ENCODE data around the gene RGS9.
A peak's percentile ranks its signal among the peaks of the same experiment; 100 is the strongest.
"Not testable (repeated sequence)": the region's sequence is repeated elsewhere in the genome, so short reads cannot be mapped to it uniquely, and the experiment has no call there.

Gene RGS9
- long read RNA-seq, donor 1, transcript RGS9-212 (3 exons, 2,736 nt): major isoform, 7 of 8 reads
- long read RNA-seq, donor 1, partial matches to known transcripts: 0 of 8 reads
- long read RNA-seq, donor 1, other reads (novel, unspliced or antisense): 0 of 8 reads
- long read RNA-seq, donor 2, partial matches to known transcripts: 0 of 2 reads
- long read RNA-seq, donor 2, other reads (novel, unspliced or antisense): 0 of 2 reads
- long read RNA-seq, donor 3, partial matches to known transcripts: 0 of 5 reads
- long read RNA-seq, donor 3, other reads (novel, unspliced or antisense): 0 of 5 reads
- long read RNA-seq, donor 4, partial matches to known transcripts: 0 of 4 reads
- long read RNA-seq, donor 4, other reads (novel, unspliced or antisense): 0 of 4 reads
- long read RNA-seq, donor 5, partial matches to known transcripts: 0 of 2 reads
- long read RNA-seq, donor 5, other reads (novel, unspliced or antisense): 0 of 2 reads
- long read RNA-seq, donor 6, partial matches to known transcripts: 5 of 10 reads
- long read RNA-seq, donor 6, other reads (novel, unspliced or antisense): 0 of 10 reads
- long read RNA-seq, donor 7: 0 reads
- long read RNA-seq, donor 8, partial matches to known transcripts: 0 of 5 reads
- long read RNA-seq, donor 8, other reads (novel, unspliced or antisense): 0 of 5 reads

DNA sequence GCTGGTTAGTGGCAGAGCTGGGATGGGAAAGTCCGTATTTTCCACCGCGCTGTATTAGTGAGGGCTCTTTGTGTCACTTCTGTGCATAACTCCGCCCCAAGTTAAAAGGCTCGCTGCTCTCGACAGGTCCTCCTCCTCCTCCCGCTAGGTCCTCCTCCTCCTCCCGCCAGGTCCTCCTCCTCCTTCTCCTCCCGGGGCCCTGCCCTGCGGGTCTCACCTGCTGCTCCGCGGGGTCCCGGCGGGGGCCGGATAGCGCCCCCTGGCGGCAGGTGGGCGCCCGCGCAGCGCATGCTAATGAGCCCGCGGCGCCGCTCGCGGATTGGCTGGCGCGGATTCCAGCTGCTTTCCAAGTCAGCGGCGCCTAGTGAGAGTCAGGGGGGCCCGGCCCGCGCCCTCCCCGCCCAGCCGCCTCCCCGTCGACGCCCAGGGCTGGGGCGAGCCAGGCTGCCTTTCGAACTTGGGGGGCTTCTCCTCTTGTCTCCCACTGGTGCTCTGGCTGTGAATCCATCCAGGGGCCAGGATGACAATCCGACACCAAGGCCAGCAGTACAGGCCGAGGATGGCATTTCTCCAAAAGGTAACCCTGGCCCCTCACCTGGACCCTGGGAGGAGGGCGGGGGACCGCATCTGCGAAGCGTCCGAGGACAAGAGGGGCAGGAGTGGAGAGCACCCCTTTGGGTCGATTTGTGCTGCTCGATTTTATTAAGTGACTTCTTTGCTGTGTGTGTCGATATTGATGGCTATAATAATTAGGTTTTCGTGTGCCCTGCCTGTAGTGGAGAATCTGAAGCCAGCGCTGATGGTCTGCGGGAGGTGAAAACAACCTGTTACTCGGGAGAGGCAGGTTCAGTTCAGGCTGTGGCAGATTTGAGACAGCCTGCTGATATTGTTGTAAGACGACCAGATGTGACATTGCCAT, at the start of gene RGS9:
TSS of gene RGS9 (plus strand) at position 350 of the 919 bp plus-strand sequence. CDS start at position 521, 171 bp downstream.
- peak; percentile 86 for DNase-seq

DNA sequence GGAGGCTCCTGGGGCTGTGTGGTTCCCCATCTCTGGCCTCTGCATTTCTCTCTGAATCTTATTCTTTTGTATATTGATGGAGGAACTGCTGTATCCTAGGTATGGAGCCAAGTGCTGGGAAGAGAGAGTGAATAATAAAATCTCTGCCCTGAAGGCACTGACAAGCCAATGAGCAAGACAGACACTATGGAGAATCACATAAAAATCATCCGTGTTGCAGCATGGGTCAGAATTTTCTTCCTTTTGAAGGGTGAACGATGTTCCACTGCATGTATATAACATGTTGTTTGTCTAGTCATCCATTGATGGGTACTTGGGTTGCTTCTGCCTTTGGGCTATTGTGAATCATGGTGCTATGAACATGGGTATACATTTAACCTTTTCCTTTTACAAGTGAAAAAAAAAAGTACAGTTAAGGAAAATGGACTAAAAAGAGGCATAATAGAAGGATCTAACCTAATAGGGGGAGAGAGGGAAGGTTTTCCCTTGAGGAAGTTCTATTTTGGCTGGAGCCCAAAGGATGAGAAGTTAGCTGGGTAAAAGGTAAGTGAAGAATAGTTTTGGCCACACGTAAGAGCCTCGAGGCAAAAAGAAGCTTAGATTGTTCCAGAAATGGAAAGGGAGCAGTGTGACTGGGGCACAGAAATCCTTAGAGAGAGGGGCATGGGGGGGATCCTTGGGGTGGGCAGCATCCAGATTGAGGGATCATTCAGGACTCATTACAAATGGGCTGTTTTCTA, 48.4 kb upstream of the RGS9 start:
- DNase-seq: no peak

DNA sequence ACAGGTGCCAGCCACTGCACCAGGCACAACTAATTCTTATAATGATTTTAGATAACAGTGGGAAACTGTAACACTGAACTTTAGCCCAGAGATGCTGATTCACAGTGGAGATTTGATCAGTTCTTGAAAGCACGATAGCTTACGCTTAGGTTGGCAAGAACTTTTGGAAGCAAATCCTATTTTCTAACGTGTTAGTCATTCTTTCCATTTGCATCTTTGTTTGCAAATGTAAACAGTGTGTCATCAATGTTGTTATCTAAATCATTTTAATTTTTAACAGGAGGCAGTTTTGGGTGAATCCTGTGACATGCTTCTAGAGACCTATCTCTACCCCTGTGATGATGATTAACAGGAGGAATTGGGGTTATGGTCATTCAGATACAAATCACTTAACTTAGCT, 44.9 kb upstream of the RGS9 start:
- no peak for DNase-seq

DNA sequence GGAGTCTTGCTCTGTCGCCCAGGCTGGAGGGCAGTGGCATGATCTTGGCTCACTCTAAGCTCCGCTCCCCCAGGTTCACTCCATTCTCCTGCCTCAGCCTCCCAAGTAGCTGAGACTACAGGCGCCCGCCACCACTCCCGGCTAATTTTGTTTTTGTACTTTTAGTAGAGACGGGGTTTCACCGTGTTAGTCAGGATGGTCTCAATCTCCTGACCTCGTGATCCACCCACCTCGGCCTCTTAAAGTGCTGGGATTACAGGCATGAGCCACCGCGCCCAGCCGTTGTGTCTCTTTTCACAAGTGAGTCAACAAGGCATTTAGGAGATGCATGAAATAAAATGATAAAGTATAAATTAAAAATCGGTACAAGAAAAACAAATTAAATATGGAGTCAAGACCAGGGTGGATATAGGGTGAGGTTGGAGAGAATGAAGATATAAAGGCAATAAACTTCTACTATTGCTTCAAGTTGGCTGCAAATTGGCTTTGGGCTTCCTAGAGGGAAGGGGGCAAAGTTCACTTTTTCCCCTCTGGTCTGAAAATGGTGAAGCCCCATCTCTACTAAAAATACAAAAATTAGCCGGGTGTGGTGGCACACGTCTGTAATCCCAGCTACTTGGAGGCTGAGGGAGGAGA, 44.3 kb upstream of the RGS9 start:
- not testable (repeated sequence) for DNase-seq

DNA sequence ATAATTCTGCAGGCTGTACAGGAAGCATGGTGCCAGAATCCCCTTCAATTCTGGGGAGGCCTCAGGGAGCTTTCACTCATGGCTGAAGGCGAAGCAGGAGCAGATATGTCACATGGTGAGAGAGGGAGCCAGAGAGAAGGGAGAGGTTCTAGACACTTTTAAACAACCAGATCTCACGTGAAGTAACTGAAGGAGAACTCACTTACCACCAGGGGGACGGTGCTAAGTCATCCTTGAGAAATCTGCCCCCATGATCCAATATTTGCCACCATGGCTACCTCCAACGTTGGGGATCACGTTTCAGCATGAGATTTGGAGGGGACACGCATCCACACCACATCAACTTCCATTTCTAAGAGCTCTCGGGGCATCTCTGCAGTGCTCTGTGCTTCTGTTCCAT, 43.2 kb upstream of the RGS9 start:
- no peak for DNase-seq

DNA sequence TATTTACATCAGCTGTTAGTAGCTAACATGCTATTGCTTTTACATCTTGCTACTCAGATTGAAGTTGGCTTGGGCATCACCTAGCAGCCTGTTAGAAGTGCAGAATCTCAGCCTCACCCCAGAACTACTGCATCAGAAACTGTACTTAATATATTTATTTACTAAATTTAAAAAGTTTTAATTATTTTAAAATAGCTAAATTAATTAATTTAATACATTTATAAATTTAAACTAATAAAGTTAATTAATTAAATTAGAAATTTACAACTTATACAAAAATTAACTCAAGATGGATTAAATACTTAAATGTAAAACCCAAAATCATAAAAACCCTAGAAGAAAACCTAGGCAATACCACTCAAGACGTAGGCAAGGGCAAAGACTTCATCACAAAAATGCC, 41.7 kb upstream of the RGS9 start:
- DNase-seq: no peak

DNA sequence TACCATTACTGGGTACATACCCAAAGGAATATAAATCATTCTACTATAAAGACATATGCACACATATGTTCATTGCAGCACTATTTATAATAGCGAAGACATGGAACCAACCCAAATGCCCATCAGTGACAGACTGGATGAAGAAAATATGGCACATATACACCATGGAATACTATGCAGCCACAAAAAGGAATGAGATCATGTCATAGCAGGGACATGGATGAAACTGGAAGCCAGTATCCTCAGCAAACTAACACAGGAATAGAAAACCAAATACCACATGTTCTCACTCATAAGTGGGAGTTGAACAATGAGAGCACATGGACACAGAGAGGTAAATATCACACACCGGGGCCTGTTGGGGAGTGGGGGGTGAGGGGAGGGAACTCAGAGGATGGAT, 40.8 kb upstream of the RGS9 start:
- not testable (repeated sequence) for DNase-seq

DNA sequence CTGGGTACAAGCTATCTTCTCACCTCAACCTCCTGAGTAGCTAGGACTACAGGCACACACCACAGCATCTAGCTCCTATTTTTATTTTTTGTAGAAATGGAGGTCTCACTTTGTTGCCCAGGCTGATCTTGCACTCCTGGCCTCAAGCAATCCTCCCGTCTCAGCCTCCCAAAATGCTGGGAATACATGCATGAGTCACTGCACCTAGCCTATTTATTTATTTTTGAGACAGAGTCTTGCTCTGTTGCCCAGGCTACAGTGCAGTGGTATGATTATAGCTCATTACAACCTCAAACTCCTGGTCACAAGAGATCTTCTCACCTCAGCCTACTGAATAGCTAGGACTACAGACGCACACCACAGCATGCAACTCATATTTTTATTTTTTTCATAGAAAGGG, 40.1 kb upstream of the RGS9 start:
- DNase-seq: no peak

DNA sequence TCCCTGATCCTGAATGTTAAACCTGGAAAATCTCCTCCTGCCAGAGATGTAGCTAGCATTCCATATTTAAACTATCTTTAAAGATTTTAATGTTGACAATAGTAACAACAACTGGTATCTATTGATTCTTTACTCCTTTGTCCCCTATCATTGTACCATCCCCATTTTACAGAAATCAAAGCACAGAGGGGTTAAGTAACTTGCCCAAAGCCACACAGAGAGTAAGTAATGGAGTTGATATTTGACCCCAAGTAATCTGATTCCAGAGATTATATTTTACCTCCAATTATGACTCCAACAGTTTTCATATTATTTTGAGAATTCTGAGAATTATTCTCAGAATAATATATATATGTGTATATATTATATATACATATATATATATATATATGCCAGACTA, 37.7 kb upstream of the RGS9 start:
- DNase-seq: no peak

DNA sequence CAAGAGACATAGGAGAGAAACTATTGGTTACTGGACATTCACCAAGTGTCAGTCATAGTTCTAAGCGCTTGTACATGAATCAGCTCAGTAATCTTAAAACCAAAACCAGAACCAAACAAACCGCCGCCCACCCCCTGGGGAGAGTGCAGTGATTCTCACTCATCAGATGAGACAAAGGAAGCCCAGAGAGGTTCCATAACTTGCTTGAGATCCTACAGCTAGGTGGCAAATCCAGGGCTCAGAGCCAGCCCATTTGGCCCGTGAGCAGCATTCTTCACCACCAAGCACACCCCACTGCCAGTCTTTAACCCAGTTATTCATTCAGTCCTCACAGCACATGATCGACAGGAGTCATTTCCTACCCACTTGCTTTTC, 37.2 kb upstream of the RGS9 start:
- no peak for DNase-seq

DNA sequence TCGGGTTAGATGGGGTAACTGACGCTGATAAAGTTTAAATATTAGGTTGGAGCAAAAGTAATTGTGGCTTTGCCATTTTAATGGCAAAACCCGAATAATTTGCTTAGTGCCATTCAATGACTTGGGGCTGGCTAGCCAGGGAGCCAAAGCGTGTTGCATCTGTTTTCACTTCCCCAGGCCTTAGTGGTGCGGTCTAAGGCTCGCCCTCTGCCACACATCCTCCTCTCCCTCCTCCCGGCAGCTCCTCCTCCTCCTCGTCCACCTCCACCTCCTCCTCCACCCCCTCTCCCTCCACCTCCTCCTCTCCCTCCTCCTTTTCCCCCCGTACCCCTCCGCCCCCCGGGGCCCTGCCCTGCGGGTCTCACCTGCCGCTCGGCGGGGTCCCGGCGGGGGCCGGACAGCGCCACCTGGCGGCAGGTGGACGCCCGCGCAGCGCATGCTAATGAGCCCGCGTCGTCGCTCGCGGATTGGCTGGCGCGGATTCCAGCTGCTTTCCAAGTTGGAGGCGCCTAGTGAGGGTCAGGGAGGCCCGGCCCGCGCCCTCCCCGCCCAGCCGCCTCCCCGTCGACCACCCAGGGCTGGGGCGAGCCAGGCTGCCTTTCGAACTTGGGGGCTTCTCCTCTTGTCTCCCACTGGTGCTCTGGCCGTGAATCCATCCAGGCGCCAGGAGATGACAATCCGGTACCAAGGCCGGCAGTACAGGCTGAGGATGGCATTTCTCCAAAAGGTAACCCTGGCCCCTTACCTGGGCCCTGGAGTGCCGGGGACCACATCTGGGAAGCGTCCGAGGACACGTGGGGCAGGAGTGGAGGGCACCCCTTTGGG, 36.6 kb upstream of the RGS9 start:
- peak; percentile 79 for DNase-seq

DNA sequence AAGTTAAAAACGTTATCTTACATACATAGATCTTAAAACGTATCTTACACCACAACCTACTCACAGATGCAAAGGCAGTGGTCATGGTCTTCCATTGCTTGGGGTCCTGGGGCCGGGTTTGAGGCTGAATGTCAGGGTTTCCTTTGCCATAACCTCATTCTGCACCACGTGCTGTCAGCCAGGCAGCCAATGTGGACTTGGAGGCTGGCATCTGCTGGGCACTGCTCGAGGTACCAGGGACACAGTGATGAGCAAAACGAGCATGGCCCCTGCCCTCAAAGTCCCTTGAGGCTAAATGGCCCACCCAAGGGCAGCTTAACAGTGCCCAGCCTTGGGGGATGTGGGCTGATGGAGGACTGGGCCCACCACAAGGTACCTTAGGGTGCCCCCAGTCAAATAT, 35.8 kb upstream of the RGS9 start:
- no peak for DNase-seq

DNA sequence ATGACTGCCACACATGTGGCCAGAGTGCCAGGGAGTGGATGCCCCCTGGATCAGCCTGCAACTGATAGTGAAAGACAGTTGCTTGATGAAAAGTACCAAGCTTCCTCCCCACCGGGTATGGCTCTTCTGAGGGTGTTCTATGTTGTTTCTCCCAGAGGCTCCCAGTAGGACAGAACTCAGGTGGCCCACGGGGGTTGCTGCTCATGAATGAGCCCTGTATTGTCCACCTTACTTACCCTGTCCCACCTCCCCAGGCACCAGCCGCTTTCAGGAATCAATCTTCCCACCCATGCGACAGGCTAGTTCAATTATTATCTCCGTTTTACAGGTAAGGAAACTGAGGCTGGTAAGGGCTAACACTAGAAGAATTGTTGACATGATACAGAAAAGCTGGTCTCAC, 34.9 kb upstream of the RGS9 start:
- no peak for DNase-seq

DNA sequence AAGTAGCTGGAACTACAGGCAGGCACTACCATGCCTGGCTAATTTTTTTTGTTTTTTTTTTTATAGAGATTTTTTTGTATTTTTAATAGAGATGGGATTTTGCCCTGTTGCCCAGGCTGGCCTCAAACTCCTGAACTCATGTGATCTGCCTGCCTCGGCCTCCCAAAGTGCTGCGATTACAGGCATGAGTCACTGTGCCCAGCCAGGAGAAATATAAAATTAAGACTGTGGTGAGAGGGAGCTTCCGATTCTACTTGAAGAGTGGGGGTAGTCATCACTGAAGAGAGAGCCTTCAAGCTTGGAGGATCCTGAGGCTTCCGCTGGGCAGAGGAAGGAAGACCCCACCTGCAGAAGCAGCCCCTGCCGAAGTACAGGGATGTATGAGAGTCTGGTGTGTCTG, 34.4 kb upstream of the RGS9 start:
- DNase-seq: no peak

DNA sequence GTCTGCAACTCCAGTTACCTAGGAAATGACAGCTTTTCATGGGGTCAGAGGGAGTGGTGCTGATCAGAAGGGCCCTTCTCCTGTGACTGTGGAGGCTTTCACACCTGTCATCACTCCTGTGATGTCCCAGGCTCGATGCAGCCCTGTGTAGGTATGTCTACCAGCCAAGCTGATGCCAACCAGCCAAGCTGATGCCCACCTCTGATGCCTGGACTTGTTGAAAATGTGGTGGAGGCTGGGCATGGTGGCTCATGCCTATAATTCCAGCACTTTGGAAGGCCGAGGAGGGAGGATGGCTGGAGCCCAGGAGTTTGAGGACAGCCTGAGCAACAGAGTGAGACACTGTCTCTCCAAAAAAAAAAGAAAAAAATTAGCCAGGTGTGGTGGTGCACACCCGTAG, 33.7 kb upstream of the RGS9 start:
- no peak for DNase-seq

DNA sequence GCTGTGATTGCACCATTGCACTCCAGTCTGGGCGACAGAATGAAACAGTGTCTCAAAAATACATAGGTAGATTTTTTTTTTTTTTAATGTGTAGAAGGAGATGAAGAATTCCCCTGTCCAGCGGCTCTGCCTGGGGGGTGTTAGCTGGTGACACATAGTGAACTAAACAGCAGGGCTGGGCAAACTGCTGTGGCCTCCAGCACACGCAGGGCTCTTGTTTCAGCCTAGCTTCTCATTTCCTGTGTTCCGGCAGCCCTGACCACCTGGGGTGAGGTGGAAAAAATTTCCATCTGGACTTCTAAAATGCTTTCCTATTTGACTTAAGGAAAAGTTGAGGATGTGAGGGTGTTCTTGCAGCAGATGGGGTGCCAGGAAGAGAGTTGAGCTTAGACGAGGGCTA, 33.3 kb upstream of the RGS9 start:
- no peak for DNase-seq

DNA sequence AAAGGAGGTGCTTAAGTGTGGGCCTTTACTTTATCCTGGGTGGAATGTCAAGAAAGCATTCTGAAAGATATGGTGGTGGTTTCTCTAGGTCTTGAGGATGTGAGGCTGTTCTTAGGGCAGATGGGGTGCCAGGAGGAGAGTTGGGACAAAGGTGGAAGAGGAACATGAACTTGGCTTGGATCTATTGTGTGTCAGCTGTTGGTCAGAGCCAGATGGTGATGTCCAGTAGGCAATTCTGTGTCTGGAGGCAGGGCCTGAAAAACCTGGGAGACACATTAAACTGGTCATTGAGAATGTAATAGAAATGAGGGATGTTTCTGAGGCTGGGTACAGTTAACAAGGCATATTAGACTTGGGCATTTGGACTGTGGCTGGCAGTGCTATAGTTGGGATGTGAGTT, 32.6 kb upstream of the RGS9 start:
- DNase-seq: no peak

DNA sequence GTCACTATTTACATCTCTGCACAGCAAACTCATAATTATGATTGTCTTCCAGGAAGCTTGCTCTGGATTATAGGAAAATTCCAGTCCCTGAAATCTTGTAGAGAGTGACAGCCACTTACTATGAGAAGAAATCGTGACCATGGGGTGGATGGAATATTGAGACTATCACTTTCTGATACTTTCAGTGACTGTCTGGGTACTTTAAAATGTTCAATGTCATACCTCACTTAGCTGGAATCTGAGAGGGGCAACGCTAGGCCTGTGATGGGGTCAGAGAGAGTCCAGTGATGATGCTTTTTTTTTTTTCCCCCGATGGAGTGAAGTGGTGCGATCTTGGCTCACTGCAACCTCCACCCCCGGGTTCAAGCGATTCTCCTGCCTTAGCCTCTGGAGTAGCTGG, 32.2 kb upstream of the RGS9 start:
- DNase-seq: no peak

DNA sequence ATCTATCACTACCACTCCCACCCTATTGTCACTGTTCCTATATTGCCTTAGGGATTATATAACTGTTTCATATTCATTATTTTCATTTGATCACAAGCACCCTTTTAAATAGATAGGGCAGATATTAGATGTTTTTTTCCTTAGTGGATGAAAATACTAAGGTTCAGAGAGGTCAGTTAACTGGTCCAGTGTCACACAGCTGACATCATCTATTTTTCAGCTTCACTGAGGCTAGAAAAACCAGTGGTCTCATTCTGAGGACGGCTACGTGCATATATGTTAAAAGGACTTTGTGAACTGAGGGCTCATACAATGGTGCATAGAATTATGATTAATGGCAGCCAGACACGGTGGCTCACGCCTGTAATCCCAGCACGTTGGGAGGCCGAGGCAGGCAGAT, 29.0 kb upstream of the RGS9 start:
- DNase-seq: no peak

DNA sequence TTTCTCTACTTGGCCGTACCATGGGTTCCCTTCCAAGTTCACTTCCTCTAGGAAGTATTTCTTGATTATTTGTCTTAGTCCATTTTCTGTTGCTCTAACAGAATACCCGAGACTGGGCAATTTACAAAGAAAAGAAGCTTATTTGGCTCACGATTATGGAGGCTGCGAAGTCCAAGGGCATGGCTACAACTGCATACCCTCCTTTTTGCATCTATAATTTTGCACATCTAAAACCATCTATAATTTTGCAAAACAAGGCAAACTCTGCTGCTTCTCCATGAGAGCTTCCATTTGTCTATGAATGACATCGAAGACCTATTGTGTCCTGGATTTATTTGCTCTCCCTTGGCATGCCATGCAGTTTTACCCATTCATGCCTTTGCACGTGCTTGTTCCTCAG, 27.6 kb upstream of the RGS9 start:
- no peak for DNase-seq

All from right kidney (tissue), 9 donors.